ENCODE data around the gene ANKRD53.
A peak's percentile ranks its signal among the peaks of the same experiment; 100 is the strongest.

Gene ANKRD53

DNA sequence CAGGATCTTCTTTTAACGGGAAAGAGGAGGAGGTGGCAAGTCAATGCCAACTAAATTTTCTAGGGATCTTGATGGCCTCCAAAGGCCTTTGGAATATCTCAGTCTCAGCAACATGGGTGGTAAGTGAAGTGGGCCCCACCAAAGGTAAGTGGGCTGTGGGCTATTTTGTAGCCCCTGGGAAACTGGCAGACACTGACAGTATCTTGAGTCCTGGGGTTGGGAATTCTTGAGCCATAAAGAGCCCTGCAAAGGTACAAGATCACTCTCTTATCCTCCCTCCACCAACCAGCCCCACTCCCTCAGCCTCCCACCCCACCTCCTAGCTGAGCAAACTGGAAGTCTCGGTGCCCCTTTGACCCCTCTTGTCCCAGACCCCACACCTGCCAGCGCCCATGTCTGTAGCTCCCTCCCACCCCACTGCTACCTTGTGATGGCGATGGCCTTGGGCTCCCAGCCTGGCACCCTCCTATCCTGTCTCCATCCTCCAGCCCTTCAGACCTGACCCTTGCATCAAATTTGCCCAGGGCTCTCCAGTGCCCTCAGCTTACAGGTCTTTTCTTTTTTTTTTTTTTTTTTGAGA is 34.2 kb upstream of the ANKRD53 start:
- no peak for DNase-seq

DNA sequence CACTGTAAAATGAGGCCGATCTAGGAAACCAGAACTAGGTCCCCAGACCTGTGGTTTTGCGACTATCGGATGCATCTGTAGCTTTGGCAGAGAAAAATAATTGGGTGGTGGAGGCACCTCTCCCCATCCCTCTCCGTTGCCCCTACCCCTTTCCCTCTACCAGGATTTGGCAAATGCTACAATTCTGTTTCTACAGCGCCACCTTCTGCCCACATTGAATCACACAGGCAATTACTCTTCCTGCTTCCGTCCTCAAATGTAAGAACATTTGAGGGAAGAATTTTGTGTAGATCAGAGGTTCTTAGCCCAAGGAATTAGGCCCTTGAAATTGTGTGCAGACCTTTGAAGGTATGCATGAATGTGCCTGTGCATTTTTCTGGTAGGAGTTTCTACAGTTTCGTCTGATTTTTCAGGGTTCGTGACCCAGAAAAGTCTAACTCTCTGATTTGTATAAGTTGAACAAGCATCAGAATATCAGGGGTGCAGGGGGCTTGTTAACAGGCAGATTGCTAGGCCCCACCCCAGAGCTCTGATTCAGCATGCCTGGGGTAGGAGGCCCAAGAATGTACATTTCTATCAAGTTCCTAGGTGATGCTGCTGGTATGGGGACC is 31.5 kb upstream of the ANKRD53 start:
- no peak for DNase-seq

DNA sequence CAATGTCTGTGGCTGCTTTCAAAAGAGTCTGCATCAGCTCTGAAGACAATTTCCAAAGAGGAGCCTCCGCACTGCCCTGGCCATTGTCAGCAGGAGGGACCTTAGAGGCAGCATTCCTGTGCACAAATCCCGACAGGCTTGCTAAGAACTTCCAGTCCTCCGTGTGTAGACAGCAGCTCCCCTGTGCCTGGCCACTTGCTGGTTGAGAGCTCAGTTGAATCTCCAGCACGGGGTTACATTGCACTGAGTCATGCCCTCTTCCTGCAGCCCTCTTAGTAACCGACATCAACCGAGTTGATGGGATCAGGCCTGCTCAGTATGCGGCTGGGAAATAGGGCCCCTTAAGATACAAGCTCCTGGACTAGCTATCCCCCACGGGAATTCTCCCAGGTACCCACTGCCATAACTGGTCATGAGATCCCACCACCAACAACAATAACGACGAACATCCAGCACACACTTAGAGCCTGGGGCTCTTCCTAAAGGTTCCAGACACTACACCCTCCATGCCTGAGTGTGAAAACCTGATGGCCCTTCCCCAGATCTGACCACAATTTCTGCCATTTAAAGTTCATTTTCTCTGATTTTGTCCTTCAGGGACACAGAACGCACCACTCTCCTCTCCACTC is 30.8 kb upstream of the ANKRD53 start:
- no peak for DNase-seq

DNA sequence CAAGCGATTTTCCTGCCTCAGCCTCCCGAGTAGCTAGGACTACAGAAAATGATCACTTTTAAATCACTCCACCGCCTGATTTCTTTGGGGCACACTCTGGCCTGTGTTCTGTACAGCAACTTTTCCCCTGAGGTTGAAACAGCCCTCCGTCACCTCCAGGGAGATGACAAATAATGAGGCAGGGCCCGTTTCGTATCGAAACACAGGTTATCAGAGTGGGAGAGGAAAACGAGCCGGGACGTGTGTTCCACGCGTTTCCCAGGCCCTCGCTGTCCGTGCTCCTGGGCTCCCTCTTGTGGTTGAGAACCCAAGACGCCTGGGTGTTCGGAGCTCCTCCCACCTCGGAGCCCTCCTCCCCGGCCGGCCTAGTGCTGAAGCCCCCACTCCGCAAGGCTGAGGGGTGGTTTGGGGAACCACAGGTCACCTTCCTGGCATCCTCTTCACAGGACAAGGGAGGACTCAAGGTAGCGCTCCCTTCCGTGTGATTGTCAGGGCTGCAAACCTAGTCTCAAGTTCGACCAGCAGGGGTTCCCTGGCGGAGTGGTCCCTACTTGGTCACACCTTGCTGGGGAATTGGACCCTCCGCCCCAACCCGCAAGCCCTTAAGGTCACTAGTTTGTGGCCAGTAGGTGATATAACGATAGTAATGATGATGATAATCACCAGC is 30.0 kb upstream of the ANKRD53 start:
- DNase-seq = peak; percentile 76

DNA sequence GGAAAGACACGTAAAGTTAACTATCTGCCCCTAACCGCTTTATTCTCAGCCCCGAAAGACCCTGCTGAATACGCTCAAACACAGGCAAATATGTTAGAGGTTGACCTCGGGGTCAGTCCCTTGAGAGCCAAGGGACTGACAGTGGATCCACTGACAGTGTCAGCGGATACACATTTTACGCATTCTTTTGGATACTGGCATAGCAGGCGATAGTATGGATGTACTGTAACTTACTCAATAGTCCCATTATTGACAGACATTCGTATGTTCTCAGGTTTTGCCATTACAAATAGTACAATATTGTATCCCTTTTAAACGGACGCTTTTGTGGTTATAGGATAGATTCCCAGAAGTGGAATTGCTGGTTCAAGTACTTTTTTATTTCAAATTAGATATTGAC is 29.3 kb upstream of the ANKRD53 start:
- DNase-seq = no peak

DNA sequence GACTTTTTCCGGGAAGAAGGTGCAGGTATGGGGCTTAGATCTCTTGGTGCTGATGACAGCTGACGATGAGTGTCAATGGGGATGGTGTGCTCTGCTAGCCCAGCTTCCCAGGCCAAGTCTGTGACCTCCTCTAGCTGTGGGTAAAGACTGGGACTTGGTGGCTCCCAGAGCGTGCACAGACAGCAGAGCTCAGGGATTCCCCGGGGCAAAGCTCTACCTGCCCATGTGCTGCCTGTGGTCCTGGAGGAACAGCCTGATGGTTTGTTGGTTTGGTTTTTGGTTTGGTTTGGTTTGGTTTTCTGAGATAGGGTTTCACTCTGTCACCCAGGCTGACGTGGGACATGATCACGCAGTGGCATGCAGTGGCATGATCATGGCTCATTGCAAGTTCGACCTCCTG is 23.5 kb upstream of the ANKRD53 start:
- DNase-seq = no peak

DNA sequence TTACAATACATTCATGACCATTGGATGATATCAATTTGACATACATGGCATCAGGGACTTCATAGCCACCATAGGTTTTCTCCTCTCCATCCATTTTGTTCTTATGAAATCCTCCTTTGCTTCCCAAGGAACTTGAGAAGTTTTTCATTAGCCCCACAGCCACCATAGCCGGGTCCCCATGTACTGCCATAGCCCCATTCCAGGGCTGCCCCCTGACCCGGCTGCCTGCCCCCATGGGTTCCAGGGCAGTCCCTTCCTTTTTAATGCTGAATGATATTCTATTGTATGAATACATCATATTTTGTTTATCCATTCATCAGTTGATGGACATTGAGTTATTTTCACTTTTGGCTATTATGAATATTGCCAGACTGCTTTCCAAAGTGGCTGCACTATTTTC is 22.3 kb upstream of the ANKRD53 start:
- no peak for DNase-seq

DNA sequence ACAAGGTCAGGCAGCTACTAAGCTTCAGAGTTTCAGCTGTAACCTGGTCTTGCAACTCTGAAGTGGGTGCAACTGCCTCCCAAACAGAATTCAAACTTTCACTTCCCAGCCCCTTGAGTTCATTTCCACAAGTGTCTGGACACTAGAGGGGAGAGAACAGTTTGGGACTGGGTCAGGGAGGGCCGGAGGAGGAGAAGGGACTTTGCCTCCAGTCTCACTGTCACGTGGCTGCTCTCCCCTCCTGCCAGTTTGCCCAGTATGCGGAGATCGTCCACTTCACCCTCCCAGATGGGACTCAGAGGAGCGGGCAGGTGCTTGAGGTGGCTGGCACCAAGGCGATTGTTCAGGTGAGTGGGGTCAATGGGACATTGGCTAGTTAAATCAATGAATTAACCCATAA is 20.6 kb upstream of the ANKRD53 start:
- DNase-seq = no peak

DNA sequence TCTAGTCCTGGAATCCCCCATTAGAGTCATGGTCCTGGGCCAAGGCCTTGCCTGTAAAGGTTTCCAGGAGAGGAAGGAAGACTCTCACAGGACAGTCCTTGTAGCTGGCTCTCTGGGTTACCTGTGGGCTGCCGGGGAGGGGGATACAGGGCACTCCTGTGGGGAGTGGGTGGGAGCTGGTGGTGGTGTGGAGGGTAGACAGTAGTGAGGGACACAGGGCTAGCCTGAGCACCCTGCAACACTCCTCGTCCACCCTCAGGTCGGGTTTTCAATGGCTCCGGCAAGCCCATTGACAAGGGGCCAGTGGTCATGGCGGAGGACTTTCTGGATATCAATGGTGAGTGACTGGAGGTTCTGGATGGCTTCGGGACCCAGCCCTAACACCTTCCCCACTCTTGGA is 19.7 kb upstream of the ANKRD53 start:
- DNase-seq = peak; percentile 10

DNA sequence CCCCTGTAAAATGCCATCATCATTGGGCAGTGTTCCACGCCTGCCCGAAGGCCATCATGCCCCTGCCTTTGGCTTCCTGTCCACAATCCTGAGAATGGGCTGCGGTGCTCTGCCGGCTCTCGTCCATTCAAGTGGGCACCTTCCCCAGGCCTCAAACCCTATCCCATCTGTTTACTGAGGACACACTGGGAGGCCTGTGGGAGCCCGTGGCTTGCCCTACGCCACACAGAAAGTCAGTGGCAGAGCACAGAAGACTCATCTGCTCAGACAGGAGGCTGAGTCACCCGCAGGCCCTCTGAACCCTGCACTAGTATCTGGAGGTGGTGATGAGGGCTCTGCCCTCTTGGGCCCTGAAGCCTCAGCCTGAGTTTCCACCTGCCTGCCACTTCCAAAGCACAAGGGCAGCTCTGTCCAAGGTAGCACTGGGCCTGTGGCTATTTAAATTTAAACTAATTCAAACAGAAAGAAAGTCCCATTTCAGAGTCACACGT is 19.1 kb upstream of the ANKRD53 start:
- peak; percentile 12 for DNase-seq

DNA sequence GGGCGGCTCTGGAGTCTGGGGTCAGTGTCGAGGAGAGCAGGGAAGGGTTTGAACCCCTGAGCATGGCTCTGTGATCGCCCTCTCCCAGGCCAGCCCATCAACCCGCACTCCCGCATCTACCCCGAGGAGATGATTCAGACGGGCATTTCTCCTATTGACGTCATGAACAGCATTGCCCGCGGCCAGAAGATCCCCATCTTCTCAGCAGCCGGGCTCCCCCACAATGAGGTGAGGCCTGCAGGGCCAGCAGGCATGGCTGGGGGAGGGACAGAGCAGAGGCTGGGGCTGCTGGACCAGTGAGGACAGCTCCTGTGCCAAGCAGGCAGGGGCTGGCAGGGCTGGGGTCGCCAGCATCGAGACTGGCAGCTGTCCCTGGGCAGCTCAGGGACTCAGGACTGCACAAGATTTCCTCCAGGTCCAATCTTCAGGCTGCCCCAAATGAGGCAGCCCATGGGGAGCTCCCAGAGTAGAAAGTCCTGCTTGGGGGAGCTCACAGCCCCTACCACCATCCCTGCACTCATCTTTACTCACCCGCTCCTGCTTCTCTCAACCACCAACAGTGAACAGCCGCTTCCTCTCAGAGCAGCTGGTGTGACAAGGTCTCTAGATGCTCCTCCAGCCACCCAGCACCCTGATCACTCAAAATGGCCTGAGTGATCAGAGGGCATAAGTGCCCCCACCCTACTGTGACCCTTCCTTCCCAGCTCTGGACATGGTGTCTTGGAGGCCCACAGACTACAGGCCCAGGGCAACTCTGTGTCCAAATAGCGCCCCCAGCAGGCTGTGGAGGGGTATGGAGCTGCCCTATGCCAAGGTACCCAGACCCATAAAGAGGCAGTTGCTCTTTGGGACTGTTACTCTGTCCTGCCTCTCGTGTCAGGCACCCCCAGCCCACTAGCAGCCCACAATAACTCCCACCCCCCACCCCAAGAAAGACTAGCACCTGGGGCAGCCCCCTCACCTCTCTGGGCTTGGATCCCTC is 18.3 kb upstream of the ANKRD53 start:
- DNase-seq = peak; percentile 16

DNA sequence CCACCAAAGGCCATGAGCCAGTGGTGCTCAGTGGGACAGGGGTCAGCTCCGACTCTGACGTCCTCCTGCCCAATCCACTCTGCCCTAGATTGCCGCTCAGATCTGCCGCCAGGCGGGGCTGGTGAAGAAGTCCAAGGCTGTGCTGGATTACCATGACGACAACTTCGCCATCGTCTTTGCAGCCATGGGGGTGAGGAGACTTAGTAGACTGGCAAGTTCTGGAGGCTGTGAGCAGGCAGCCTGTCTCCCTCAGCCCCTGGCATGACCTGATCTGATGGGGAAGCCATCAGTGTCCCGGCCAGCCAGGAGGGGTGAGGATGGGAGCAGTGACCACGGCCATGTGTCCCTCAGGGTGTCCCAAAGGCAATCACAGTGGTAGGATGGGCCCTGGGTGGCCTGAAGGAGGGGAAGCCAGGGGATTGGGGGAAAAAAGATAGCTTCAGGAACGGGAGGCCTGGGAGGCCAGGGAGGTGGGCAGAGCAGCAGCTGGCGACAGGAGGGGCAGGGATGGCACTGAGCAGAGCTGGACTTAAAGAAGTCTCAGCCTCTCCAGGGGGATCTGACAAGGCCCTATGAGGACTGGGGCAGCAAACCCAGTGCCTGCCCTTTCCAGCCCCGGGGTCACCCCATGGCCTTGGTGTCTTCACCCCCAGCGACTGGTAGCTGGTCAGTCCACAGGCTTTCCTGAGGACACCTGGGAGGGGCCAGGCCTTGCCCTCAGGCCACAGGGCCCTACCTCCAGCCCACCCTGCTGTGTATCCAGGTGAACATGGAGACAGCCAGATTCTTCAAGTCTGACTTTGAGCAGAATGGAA is 17.4 kb upstream of the ANKRD53 start:
- peak; percentile 10 for DNase-seq

DNA sequence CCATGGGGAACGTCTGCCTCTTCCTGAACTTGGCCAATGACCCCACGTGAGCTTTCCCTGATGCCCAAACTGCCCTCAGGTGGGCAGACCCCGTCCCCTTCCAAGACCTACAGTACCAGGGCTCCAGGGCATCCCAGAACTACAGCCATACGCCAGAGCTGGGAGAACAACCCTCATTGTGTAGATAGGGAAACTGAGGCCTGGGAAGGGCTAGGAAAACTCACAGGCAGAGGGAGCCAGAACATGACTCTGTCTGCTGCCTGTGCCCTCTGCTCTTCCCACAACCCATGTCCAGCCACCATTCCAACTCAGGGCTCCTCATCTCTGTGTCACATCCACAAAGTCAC is 16.8 kb upstream of the ANKRD53 start:
- DNase-seq = no peak

DNA sequence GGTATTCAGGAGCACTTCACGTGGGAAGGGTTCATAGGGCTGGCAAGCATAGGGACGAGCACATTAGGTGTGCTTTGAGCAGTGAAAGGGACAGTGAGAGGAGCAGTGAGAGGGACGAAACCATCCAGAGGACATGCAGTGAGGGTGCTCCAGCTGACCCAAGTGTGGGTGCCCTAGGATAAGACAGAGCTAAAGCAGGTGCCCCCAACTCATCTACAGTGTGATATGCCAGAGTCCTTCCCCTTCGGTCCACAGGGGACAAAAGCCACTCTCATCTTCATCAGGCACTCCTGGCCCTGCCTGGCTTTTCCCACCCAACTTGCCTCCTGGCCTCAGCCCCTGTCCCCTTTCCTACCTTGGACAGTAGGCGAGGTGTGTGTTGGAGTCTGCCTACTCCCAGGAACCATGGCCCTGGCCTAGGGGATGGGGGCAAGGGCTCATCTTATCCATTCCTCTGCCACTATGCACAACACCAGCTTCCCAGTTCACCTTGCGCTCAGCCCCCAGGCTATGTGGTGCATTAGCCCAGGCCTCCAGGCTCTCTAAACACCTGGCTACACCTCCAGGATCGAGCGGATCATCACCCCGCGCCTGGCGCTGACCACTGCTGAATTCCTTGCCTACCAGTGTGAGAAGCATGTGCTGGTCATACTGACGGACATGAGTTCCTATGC is 16.1 kb upstream of the ANKRD53 start:
- peak; percentile 16 for DNase-seq

DNA sequence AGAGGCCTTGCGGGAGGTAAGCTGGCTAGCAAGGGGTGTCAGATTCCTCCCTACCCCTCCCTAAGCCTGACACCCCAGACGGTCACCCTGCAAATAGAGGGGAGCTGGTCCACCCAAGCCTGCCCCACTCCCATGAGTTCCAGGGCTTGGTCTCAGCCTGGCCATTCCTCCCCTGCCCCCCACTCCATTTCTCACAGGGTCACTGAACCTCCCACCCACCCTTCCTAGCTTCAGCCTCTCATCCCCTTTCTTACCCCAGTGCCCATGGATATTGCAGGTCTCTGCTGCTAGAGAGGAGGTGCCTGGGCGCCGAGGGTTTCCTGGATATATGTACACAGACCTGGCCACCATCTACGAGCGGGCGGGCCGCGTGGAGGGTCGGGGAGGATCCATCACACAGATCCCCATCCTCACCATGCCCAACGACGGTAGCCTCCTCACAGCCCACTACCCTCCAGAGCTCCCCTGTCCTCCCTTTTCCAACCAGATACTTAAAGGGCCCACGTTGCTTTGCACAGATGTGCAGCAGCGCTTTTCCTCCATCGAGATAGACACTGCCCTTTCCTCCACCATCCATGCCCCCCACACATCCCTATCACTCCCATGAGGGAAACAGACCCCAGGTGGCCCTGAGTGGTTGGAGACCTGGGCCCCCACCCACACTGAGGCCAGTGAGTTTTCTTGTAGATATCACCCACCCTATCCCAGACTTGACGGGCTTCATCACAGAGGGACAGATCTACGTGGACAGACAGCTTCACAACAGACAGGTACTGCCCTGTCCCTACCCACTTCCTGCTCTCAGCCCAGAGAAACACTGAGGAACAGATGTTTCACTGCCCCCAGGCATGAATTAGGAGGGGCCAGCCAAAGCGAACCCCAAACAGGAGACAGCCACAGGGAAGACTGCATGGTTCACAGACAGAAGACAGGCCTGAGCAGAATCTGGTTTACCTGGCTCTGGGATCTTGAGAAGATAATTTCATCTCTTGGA is 15.2 kb upstream of the ANKRD53 start:
- DNase-seq = peak; percentile 20

DNA sequence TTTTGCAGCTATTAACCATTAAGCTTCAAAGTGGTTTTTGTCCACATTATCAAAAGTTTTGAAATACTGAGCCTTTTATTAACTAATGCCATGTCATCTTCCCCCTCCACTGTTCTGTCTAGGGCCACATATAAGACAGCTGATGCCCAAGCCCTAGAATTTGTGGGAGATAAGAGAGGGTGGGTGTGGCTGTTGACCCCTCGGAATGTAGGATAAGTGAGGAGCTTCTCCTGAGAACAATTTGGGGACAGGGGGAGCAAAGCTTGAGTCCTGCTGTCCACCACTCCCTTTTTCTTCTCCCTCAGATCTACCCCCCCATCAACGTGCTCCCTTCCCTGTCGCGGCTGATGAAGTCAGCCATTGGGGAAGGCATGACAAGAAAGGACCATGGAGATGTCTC is 14.3 kb upstream of the ANKRD53 start:
- DNase-seq = peak; percentile 22

DNA sequence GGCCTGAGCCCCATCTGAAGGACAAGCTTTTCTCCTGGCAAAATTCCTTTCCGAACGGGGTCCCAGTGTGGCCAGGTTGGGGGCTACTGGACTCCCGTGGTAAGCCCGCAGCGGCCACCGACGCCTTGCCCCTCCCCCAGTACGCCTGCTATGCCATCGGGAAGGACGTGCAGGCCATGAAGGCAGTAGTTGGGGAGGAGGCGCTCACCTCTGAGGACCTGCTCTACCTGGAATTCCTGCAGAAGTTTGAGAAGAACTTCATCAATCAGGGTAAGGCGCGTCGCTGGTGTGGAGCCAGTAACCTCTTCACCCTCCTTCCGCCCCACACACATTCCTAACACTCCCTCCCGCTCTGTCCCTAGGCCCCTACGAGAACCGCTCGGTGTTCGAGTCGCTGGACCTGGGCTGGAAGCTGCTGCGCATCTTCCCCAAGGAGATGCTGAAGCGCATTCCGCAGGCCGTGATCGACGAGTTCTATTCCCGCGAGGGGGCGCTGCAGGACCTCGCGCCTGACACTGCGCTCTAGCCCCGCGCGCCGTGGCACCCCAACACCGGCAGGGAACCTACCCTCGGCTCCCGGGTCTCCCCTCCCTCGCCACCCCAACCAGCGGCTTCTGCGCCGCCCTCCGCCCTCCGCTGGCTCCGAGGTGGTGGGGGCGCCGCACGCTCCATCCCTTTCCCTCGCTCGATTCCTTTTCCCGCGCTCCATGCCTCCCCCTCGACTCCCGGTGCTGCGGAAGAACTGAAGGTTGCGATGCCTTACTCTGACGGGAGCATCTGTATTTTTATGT is 13.6 kb upstream of the ANKRD53 start:
- DNase-seq = peak; percentile 51

DNA sequence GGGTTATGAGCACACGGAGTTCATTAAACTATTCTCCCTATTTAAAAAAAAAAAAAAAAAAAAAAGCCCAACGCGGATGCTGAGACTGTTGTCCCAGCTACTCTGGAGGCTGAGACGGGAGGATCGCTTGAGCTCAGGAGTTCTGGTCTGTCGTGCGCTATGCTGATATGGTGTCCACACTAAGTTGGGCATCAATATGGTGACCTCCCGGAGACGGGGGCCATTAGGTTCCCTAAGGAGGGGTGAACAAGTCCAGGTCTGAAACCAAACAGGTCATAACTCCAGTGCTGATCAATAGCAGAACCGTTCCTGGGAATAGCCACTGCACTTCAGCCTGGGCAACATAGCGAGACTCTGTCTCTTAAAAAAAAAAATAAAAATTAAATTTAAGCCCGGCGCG is 12.9 kb upstream of the ANKRD53 start:
- peak; percentile 28 for DNase-seq

DNA sequence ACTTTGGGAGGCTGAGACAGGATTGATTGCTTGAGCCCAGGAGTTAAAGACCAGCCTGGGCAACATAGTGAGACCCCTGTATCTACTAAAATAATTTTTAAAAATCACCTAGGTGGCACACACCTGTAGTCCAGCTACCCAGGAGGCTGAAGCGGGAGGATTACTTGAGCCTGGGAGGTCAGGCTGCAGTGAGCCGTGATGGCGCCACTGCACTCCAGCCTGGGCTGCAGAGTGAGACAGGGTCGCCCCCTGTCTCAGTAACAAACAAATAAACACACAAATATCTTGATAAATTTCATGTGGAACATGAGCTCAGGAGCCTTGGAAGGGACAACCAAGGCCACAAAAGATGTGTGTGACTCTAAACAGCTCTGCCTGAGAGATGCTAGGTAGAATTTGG is 11.7 kb upstream of the ANKRD53 start:
- DNase-seq = no peak

Data from left hindlimb (tissue), 1 donor.